ENCODE results near the gene EHD3. TPM values are rescaled to one million over a fixed set of nuclear protein-coding genes. Genes with fewer than 3 reads are reported as not detected.
A peak's percentile ranks its signal among the peaks of the same experiment; 100 is the strongest.

Gene EHD3
- total and polyA plus RNA-seq, 2 of the 13 experiments (the other 11 are each of a cell fraction or from before 2014, with no cell fraction given) = 0.20 to 0.69 TPM

- intact Hi-C loops (cut with micrococcal nuclease; ENCODE audit: unreplicated experiment) (no loop called here), in situ Hi-C loops (cut with HindIII; ENCODE audit: extremely low pct_ligation_motif_present, low pct_unique_long_range_greater_than_20kb) (no loop called here)
- H4K20me1 ChIP-seq (ENCODE audit: insufficient read depth, low read length) = no peaks in the 10 kb centered on the region
- H3K4me3 ChIP-seq (replicated peaks in 1 of 3; ENCODE audit: insufficient read depth in 1 of 3, low read depth in 2 of 3, low read length in 3 of 3) = no peak overlapping the region
- no TSS peak for BruUV-seq (replicated peaks)
- no peaks in the 10 kb centered on the region for H3K36me3 ChIP-seq (replicated peaks in 1 of 2; ENCODE audit: control insufficient read depth in 1 of 2, insufficient read depth in 2 of 2, low read length in 2 of 2)
- no peak for ATAC-seq
- H2AFZ ChIP-seq (ENCODE audit: low read length) = no peak overlapping the region
- H3K4me2 ChIP-seq (ENCODE audit: low read depth, low read length) = no peak overlapping the region
- DNase-seq (ENCODE audit: low spot score) = no peak
- H3K27ac ChIP-seq (ENCODE audit: extremely low read length, insufficient read depth, low read length) = no peak overlapping the region
- CTCF ChIA-PET (ENCODE audit: low intra/inter-chr PET ratio, low total read pairs) = no interaction called here
- peaks cover 0 to 1% of the 10 kb centered on the region in 2 experiments; a peak in 2 of 5 replicates for H3K27me3 ChIP-seq (ENCODE audit: control insufficient read depth in 1 of 2, insufficient read depth in 2 of 2, low read length in 2 of 2)
- FAIRE-seq = no peak
- no peaks in the 10 kb centered on the region for H3K79me2 ChIP-seq (ENCODE audit: insufficient read depth, low read length)
- H3K9ac ChIP-seq (ENCODE audit: insufficient read depth, low read depth, low read length) = no peak overlapping the region
- H3K9me3 ChIP-seq (ENCODE audit: low read length) = no peaks in the 10 kb centered on the region
- no peaks in the 10 kb centered on the region for H3K4me1 ChIP-seq (ENCODE audit: insufficient read depth, low read length)
- WGBS (ENCODE audit: low lambda C conversion rate) = 12% methylated on average over 4 of the region's 8 CpGs
- POLR2A ChIA-PET = no interaction called here
- TF ChIP-seq HNF4G (IDR thresholded peaks at IDR 0.05; ENCODE audit: borderline replicate concordance, low read depth, low read length) = no peak
- no peak for TF ChIP-seq HNF4G (CRISPR knock-in tag; IDR thresholded peaks at IDR 0.05; ENCODE audit: borderline replicate concordance, low read depth)
- no peak for TF ChIP-seq ZNF414 (CRISPR knock-in tag; IDR thresholded peaks at IDR 0.05)
- TF ChIP-seq ZNF773 (CRISPR knock-in tag; IDR thresholded peaks at IDR 0.05; ENCODE audit: borderline replicate concordance) = no peak
- no peak for TF ChIP-seq ZSCAN22 (CRISPR knock-in tag; IDR thresholded peaks at IDR 0.05)
- no peak for TF ChIP-seq GATA4 (IDR thresholded peaks at IDR 0.05; ENCODE audit: borderline replicate concordance, low read depth)
- TF ChIP-seq RELA (CRISPR knock-in tag; IDR thresholded peaks at IDR 0.05) = no peak
- no peak for TF ChIP-seq MTERF4 (CRISPR knock-in tag; IDR thresholded peaks at IDR 0.05)
- no peak for TF ChIP-seq TBX2 (CRISPR knock-in tag; IDR thresholded peaks at IDR 0.05; ENCODE audit: borderline replicate concordance)
- TF ChIP-seq ZNF317 (CRISPR knock-in tag; IDR thresholded peaks at IDR 0.05) = no peak
- TF ChIP-seq CREB1 (IDR thresholded peaks at IDR 0.05) = peak; percentile 64
- TF ChIP-seq CREB1 (CRISPR knock-in tag; IDR thresholded peaks at IDR 0.05) = no peak
- TF ChIP-seq UBTF (CRISPR knock-in tag; IDR thresholded peaks at IDR 0.05) = no peak
- TF ChIP-seq RAD51 (IDR thresholded peaks at IDR 0.05; ENCODE audit: borderline replicate concordance) = peak; percentile 81
- peak; percentile 24; the same call in 1 of the 2 replicates for TF ChIP-seq USF2 (IDR thresholded peaks at IDR 0.05; ENCODE audit: low read depth, low read length)
- no peak for TF ChIP-seq USF2 (CRISPR knock-in tag; IDR thresholded peaks at IDR 0.05; ENCODE audit: borderline replicate concordance)
- no peak for TF ChIP-seq ZSCAN31 (CRISPR knock-in tag; IDR thresholded peaks at IDR 0.05; ENCODE audit: low read depth)
Measured at GRCh38 chr2:31267437-31268120, 33.6 kb downstream of the EHD3 start.

Measured in HepG2 (cell line).